Mesenteric fat pad (tissue), 1 donor: ENCODE measurements around the gene HAPLN2. TPM values are rescaled to one million over a fixed set of nuclear protein-coding genes. Genes with fewer than 3 reads are reported as not detected.
"Not testable (repeated sequence)": the region's sequence is repeated elsewhere in the genome, so short reads cannot be mapped to it uniquely, and the experiment has no call there.

ENCODE experiments used
- DNase-seq: peaks from one replicate; pipeline ENCODE4 v3.0.0-alpha.2; 2020; ENCODE audit warnings: low spot score
- long read RNA-seq: library from polyadenylated mRNA; unstranded; transcript quantifications from one replicate; pipeline ENCODE4 v2.0.0, GENCODE V29; 2020
- total RNA-seq: library from RNA; stranded (reverse); fragmentation: NEBNext Ultra II Directional; extraction: Animal tissue kit (Norgen Biotek cat#: 25700); gene quantifications from one replicate; pipeline ENCODE4 v1.2.1, GENCODE V29; 2021
- donor health status: DM: yes; HTN: yes; CAD: no.

HAPLN2 gene
- total RNA-seq, result 0.35 TPM
- long read RNA-seq, partial matches to known transcripts, result 0 of 1 reads
- long read RNA-seq, other reads (novel, unspliced or antisense), result 1 of 1 reads

GRCh38 chr1:156618853-156619581 is at the start of gene HAPLN2:
Gene HAPLN2, plus strand, starts transcription at chr1:156619415. Its CDS starts 4,076 bp downstream, at chr1:156623491.
- DNase-seq, result no peak

- DNase-seq, result no peak
Measured at GRCh38 chr1:156571261-156571852, 47.9 kb upstream of the HAPLN2 start.

GRCh38 chr1:156571919-156572662 is 47.1 kb upstream of the HAPLN2 start, which contains the start of gene IQGAP3:
Gene IQGAP3, minus strand, starts transcription at chr1:156572565. Its CDS starts 36 bp downstream, at chr1:156572529.
- DNase-seq, result peak; percentile 92

GRCh38 chr1:156572663-156573018 is 46.6 kb upstream of the HAPLN2 start:
- no peak for DNase-seq

- DNase-seq, result no peak
Measured at GRCh38 chr1:156574039-156574633, 45.1 kb upstream of the HAPLN2 start.

GRCh38 chr1:156577550-156577949 is 41.7 kb upstream of the HAPLN2 start:
- no peak for DNase-seq

GRCh38 chr1:156578055-156578454 is 41.2 kb upstream of the HAPLN2 start:
- no peak for DNase-seq

- peak; percentile 57 for DNase-seq
Measured at GRCh38 chr1:156579472-156579871, 39.7 kb upstream of the HAPLN2 start, which contains the start of gene TTC24. Gene TTC24, plus strand, starts transcription at chr1:156579723. Its CDS starts 1,642 bp downstream, at chr1:156581365.

GRCh38 chr1:156581661-156582387 is 37.4 kb upstream of the HAPLN2 start:
- DNase-seq, result peak; percentile 79

GRCh38 chr1:156582388-156583017 is 36.7 kb upstream of the HAPLN2 start:
- no peak for DNase-seq

GRCh38 chr1:156583821-156584622 is 35.2 kb upstream of the HAPLN2 start:
- DNase-seq, result no peak

- DNase-seq, result no peak
Measured at GRCh38 chr1:156584813-156585212, 34.4 kb upstream of the HAPLN2 start.

- no peak for DNase-seq
Measured at GRCh38 chr1:156586323-156586722, 32.9 kb upstream of the HAPLN2 start.

- DNase-seq, result no peak
Measured at GRCh38 chr1:156586892-156587477, 32.2 kb upstream of the HAPLN2 start.

- DNase-seq, result not testable (repeated sequence)
Measured at GRCh38 chr1:156587927-156588326, 31.3 kb upstream of the HAPLN2 start.

- DNase-seq, result no peak
Measured at GRCh38 chr1:156589546-156589945, 29.7 kb upstream of the HAPLN2 start.

- DNase-seq, result no peak
Measured at GRCh38 chr1:156590326-156591180, 28.7 kb upstream of the HAPLN2 start.

GRCh38 chr1:156591181-156591431 is 28.1 kb upstream of the HAPLN2 start:
- no peak for DNase-seq
